ENCODE measurements around the gene ICE2. TPM values are rescaled to one million over a fixed set of nuclear protein-coding genes. Genes with fewer than 3 reads are reported as not detected.

The ICE2 gene
- total RNA-seq, 1 experiment from 2014 or later, result 62.8 TPM

GRCh38 chr15:60371175-60372051 lies 107.5 kb downstream of the ICE2 start (continued):
- TF ChIP-seq REST (IDR thresholded peaks at IDR 0.05; ENCODE audit: low read depth), result no peak
- peak; percentile 68; the same call in 1 of the 2 replicates for TF ChIP-seq POLR2AphosphoS5 (IDR thresholded peaks at IDR 0.05; ENCODE audit: low read depth, low read length)
- peak; percentile 72 for TF ChIP-seq EGR1 (IDR thresholded peaks at IDR 0.05; ENCODE audit: low read depth)
- peak; percentile 98 for TF ChIP-seq FOSL1 (IDR thresholded peaks at IDR 0.05; ENCODE audit: low read depth)
- peak; percentile 32; the same call in 1 of the 2 replicates for TF ChIP-seq RAD21 (IDR thresholded peaks at IDR 0.05; ENCODE audit: low read depth)

- intact Hi-C loops (cut with micrococcal nuclease), result loop anchor here (5.0 kb wide), 1 partner anchor 106 kb away; the partner anchor contains the start of gene ICE2
- Histone ChIP-seq H3K4me3 (replicated peaks in 1 of 2; ENCODE audit: low read depth in 1 of 2, low read length in 2 of 2) (peak overlapping the region in 1 of 2 experiments; percentile 19; a peak in 2 of 4 replicates), H3K27me3 (ENCODE audit: insufficient read depth, low read length) (no peaks in the 10 kb centered on the region), H3K27ac (ENCODE audit: low read depth, low read length) (peak overlapping the region; percentile 93), H3K79me2 (ENCODE audit: insufficient read depth, low read length) (peaks cover 76% of the 10 kb centered on the region), H4K20me1 (ENCODE audit: insufficient read depth) (no peaks in the 10 kb centered on the region), H3K36me3 (ENCODE audit: control insufficient read depth in 1 of 2, insufficient read depth in 2 of 2, low read length in 2 of 2) (peaks cover 6 to 40% of the 10 kb centered on the region in 2 experiments; a peak in 3 of 4 replicates), H3K9me3 (ENCODE audit: control insufficient read depth in 1 of 2, insufficient read depth in 1 of 2, low read depth in 1 of 2, low read length in 2 of 2) (no peaks in the 10 kb centered on the region), H3K4me1 (ENCODE audit: control insufficient read depth in 1 of 2, insufficient read depth in 2 of 2, low read length in 2 of 2) (peaks cover 67 to 77% of the 10 kb centered on the region in 2 experiments), H3K4me2 (ENCODE audit: low read length) (peak overlapping the region; percentile 65), H3K9ac (ENCODE audit: low read length) (peak overlapping the region; percentile 63), H3K9me2 (ENCODE audit: insufficient read depth) (no peaks in the 10 kb centered on the region), H2AFZ (ENCODE audit: low read depth, low read length, poor library complexity, severe bottlenecking) (no peak overlapping the region)
- RAD21 ChIA-PET (ENCODE audit: low non-redundant PET in 1 of 2, low total read pairs in 2 of 2, uncharacterized antibody in 2 of 2, unreplicated experiment in 2 of 2), result no interaction called here
- POLR2A ChIA-PET, result interaction anchor here (1.7 to 8.0 kb wide), 3 partner anchors 8 to 27 kb away, joined by 5 to 70 read pairs (median 49); partner anchors contain the start of gene ANXA2
- ATAC-seq (no peak), DNase-seq (ENCODE audit: low read depth, low spot score) (no peak)
- CTCF ChIA-PET, result interaction anchor here (1.4 kb wide), 1 partner anchor 150 kb away, joined by 4 read pairs; no protein-coding TSS in a partner anchor
- TSS peak; percentile 9 for BruUV-seq (replicated peaks)
- TF ChIP-seq ZBTB33 (IDR thresholded peaks at IDR 0.05; ENCODE audit: extremely low read depth, insufficient replicate concordance, low read length), result no peak
- TF ChIP-seq SIN3A (IDR thresholded peaks at IDR 0.05; ENCODE audit: low read depth), result no peak
- no peak for TF ChIP-seq POLR2AphosphoS5 (IDR thresholded peaks at IDR 0.05; ENCODE audit: low read depth, low read length)
- no peak for TF ChIP-seq EZH2phosphoT487 (IDR thresholded peaks at IDR 0.05; ENCODE audit: borderline replicate concordance)
- no peak for TF ChIP-seq EZH2 (IDR thresholded peaks at IDR 0.05)
- no peak for TF ChIP-seq CEBPB (IDR thresholded peaks at IDR 0.05; ENCODE audit: low read depth)
- TF ChIP-seq FOSL1 (IDR thresholded peaks at IDR 0.05; ENCODE audit: low read depth), result no peak
- TF ChIP-seq ZNF274 (IDR thresholded peaks at IDR 0.05; ENCODE audit: low read depth, low read length), result no peak
- TF ChIP-seq MAX (IDR thresholded peaks at IDR 0.05), result no peak
- TF ChIP-seq YY1 (IDR thresholded peaks at IDR 0.05; ENCODE audit: extremely low read depth, insufficient replicate concordance, low read depth, low read length), result no peak
- no peak for TF ChIP-seq REST (IDR thresholded peaks at IDR 0.05; ENCODE audit: low read depth)
Observed at GRCh38 chr15:60370869-60371136, 108.1 kb downstream of the ICE2 start.

Data from HCT116 (cell line).